LNCAP (cell line): ENCODE data around the gene ESX1.

ENCODE experiments used
- TF ChIP-seq, protein P1 (sequence below): fragments of 450-650 bp; IDR thresholded peaks from 2 replicates; pipeline ENCODE4 v1.5.1; 2017; ENCODE audit warnings: mild to moderate bottlenecking

Gene ESX1

DNA sequence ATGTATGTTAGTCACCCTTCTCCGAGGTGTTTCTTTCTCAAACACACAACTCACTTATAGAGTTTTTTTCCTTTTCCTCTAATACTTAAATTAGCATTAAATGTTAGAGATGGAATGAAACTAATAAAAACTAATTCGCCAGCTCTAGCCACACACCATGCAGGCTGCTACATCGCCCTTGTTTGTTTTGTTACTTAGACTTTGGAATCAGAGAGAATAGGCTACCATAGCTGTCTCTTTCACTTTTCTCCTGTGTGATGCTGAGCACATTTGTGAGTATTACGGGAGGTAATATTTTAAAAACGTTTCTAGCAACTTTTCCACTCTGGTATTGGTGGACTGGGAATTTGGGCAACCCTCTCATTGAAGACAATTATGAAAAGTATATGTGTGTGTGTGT lies 43.5 kb downstream of the ESX1 start:
- TF ChIP-seq, protein P1, sequence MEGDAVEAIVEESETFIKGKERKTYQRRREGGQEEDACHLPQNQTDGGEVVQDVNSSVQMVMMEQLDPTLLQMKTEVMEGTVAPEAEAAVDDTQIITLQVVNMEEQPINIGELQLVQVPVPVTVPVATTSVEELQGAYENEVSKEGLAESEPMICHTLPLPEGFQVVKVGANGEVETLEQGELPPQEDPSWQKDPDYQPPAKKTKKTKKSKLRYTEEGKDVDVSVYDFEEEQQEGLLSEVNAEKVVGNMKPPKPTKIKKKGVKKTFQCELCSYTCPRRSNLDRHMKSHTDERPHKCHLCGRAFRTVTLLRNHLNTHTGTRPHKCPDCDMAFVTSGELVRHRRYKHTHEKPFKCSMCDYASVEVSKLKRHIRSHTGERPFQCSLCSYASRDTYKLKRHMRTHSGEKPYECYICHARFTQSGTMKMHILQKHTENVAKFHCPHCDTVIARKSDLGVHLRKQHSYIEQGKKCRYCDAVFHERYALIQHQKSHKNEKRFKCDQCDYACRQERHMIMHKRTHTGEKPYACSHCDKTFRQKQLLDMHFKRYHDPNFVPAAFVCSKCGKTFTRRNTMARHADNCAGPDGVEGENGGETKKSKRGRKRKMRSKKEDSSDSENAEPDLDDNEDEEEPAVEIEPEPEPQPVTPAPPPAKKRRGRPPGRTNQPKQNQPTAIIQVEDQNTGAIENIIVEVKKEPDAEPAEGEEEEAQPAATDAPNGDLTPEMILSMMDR, result no peak

DNA sequence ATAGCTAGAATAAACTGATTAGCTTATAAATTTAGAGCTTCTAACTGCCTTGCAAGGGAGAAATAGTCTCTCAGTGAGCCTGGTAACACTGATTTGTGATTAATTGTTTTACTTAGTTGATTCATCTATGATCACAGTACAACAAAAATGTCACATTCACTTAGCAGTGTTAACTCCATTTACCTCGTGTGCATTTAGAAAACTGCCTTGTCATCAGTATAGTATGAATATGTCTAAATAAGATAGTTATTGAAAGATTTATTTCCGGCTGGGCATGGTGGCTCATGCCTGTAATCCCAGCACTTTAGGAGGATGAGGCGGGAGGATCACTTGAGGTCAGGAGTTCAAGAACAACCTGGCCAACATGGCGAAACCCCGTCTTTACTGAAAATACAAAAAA lies 49.2 kb downstream of the ESX1 start:
- TF ChIP-seq, protein P1, result no peak
